Mesenchymal stem cell (in vitro differentiated cells and primary cell): ENCODE measurements around the gene EFHD1.
"Not testable (repeated sequence)": the region's sequence is repeated elsewhere in the genome, so short reads cannot be mapped to it uniquely, and the experiment has no call there.

Experiments
- DNase-seq: peaks from one replicate; pipeline ENCODE4 v3.0.0-alpha.2; 2013
- H2AFZ ChIP-seq: one replicate; pipeline ENCODE4 v1.6.1; 2013; ENCODE audit warnings: low read depth, mild to moderate bottlenecking, control low read depth, inconsistent platforms, low read length, moderate library complexity
- H2AK5ac ChIP-seq: 2 replicates; pipeline ENCODE4 v1.6.1; 2013; ENCODE audit warnings: low read length, moderate library complexity, mild to moderate bottlenecking, inconsistent platforms; ENCODE audit not compliant: severe bottlenecking
- H2BK120ac ChIP-seq: one replicate; pipeline ENCODE4 v1.6.1; 2013; ENCODE audit warnings: low read depth, mild to moderate bottlenecking, inconsistent platforms, low read length, moderate library complexity
- H2BK12ac ChIP-seq, 2 experiments: one replicate each; pipeline ENCODE4 v1.6.1; 2013; ENCODE audit warnings: inconsistent platforms in 2 of 2, low read length in 2 of 2, mild to moderate bottlenecking in 2 of 2, moderate library complexity in 2 of 2, control low read depth in 1 of 2
- H2BK15ac ChIP-seq: one replicate; pipeline ENCODE4 v1.6.1; 2013; ENCODE audit warnings: mild to moderate bottlenecking, low read depth, inconsistent platforms; ENCODE audit not compliant: poor library complexity, severe bottlenecking
- H2BK5ac ChIP-seq: 2 replicates; pipeline ENCODE4 v1.6.1; 2013; ENCODE audit warnings: low read depth, mild to moderate bottlenecking, low read length, control low read depth, inconsistent platforms; ENCODE audit not compliant: poor library complexity, severe bottlenecking
- H3K14ac ChIP-seq, 2 experiments: one replicate each; pipeline ENCODE4 v1.6.1; 2013; ENCODE audit warnings: inconsistent platforms in 2 of 2, low read length in 2 of 2, control low read depth in 1 of 2, mild to moderate bottlenecking in 1 of 2, moderate library complexity in 1 of 2
- H3K18ac ChIP-seq, 2 experiments: one replicate each; pipeline ENCODE4 v1.6.1; 2013; ENCODE audit warnings: inconsistent platforms in 2 of 2, low read length in 2 of 2, control low read depth in 1 of 2, low read depth in 1 of 2, mild to moderate bottlenecking in 1 of 2
- H3K23ac ChIP-seq, 2 experiments: one replicate each; pipeline ENCODE4 v1.6.1; 2013; ENCODE audit warnings: inconsistent platforms in 2 of 2, low read length in 2 of 2, mild to moderate bottlenecking in 2 of 2, moderate library complexity in 2 of 2, control low read depth in 1 of 2
- H3K27ac ChIP-seq: 2 replicates; pipeline ENCODE4 v1.5.1; 2013; ENCODE audit warnings: mild to moderate bottlenecking, moderate library complexity, low read length, control low read depth, inconsistent platforms; ENCODE audit not compliant: poor library complexity, severe bottlenecking
- H3K27me3 ChIP-seq, 2 experiments: 2 replicates each; pipeline versions ENCODE4 v1.6.1 to v1.7.0; 2013; ENCODE audit warnings: low read length in 2 of 2, mild to moderate bottlenecking in 2 of 2, moderate library complexity in 2 of 2, control low read depth in 1 of 2, inconsistent platforms in 1 of 2; ENCODE audit not compliant: control insufficient read depth in 1 of 2, insufficient read depth in 1 of 2
- H3K36me3 ChIP-seq, 2 experiments: 2 replicates each; pipeline versions ENCODE4 v1.6.1 to v1.7.0; 2013; ENCODE audit warnings: low read length in 2 of 2, control low read depth in 1 of 2, inconsistent platforms in 1 of 2, low read depth in 1 of 2, mild to moderate bottlenecking in 1 of 2; ENCODE audit not compliant: insufficient read depth in 2 of 2, control insufficient read depth in 1 of 2
- H3K4ac ChIP-seq, 2 experiments: one replicate each; pipeline ENCODE4 v1.6.1; 2013; ENCODE audit warnings: inconsistent platforms in 2 of 2, low read length in 2 of 2, mild to moderate bottlenecking in 2 of 2, moderate library complexity in 2 of 2, control low read depth in 1 of 2, low read depth in 1 of 2
- H3K4me1 ChIP-seq: 2 replicates; pipeline ENCODE4 v1.6.1; 2013; ENCODE audit warnings: low read depth, low read length, control low read depth; ENCODE audit not compliant: control insufficient read depth, insufficient read depth
- H3K4me2 ChIP-seq: 2 replicates; pipeline ENCODE4 v1.6.1; 2013; ENCODE audit warnings: low read length, mild to moderate bottlenecking, inconsistent platforms; ENCODE audit not compliant: poor library complexity, severe bottlenecking
- H3K4me3 ChIP-seq, 2 experiments: 2 replicates each; pipeline versions ENCODE4 v1.5.1 to v1.7.0; 2013; ENCODE audit warnings: low read length in 2 of 2, mild to moderate bottlenecking in 2 of 2, control low read depth in 1 of 2, low read depth in 1 of 2; ENCODE audit not compliant: insufficient read depth in 1 of 2
- H3K79me1 ChIP-seq: replicated peaks from 2 replicates; pipeline ENCODE4 v1.6.1; 2013; ENCODE audit warnings: mild to moderate bottlenecking, control low read depth, low read length, inconsistent platforms; ENCODE audit not compliant: poor library complexity, severe bottlenecking
- H3K9ac ChIP-seq: 2 replicates; pipeline ENCODE4 v1.7.0; 2013; ENCODE audit warnings: mild to moderate bottlenecking, low read length, moderate library complexity
- H3K9me3 ChIP-seq: 2 replicates; pipeline ENCODE4 v1.7.0; 2013; ENCODE audit warnings: mild to moderate bottlenecking, low read length; ENCODE audit not compliant: control insufficient read depth
- H4K8ac ChIP-seq: one replicate; pipeline ENCODE4 v1.6.1; 2013; ENCODE audit warnings: inconsistent platforms, mild to moderate bottlenecking, low read length, moderate library complexity
- H4K91ac ChIP-seq: one replicate; pipeline ENCODE4 v1.6.1; 2013; ENCODE audit warnings: mild to moderate bottlenecking, low read length, inconsistent platforms
- WGBS: methylation state at CpG from one replicate; pipeline ENCODE4 v1.1.7; 2013; ENCODE audit warnings: mixed read lengths; 5-methylcytosine and 5-hydroxymethylcytosine counted together

EFHD1 gene

DNA sequence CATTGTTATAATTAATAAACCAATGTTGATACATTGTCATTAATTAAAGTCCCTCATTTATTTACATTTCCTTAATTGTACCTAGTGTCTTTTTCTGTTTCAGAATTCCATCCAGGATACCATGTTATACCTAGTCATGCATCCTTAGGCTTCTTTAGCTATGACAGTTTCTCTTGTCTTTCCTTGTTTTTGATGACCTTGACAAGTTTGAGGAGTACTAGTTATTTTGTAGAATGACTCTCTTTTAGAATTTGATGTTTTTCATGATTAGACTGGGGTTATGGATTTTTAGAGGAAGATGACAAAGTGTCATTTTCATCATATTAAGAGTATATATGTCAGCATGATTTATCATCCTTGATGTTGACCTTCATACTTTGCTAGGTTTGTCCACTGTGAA, 80.1 kb downstream of the EFHD1 start:
- Histone ChIP-seq H3K4ac (no peak overlapping the region), H3K18ac (no peak overlapping the region), H3K9ac (no peak overlapping the region), H3K9me3 (no peaks in the 10 kb centered on the region), H3K4me3 (no peak overlapping the region), H2BK12ac (no peak overlapping the region), H2BK120ac (no peak overlapping the region), H3K36me3 (peaks cover 12 to 26% of the 10 kb centered on the region in 2 experiments), H3K23ac (no peak overlapping the region), H2AFZ (no peak overlapping the region), H3K27me3 (no peaks in the 10 kb centered on the region), H3K14ac (no peak overlapping the region), H2AK5ac (no peak overlapping the region), H2BK5ac (no peak overlapping the region), H4K91ac (no peak overlapping the region), H3K79me1 (peaks cover 13% of the 10 kb centered on the region), H3K27ac (no peak overlapping the region), H4K8ac (no peak overlapping the region), H3K4me1 (peaks cover 4% of the 10 kb centered on the region), H3K4me2 (no peak overlapping the region), H2BK15ac (no peak overlapping the region)
- no peak for DNase-seq

- H3K4ac ChIP-seq = no peak overlapping the region
- DNase-seq = no peak
- no peak overlapping the region for H4K8ac ChIP-seq
- H3K9ac ChIP-seq = no peak overlapping the region
- H3K9me3 ChIP-seq = no peaks in the 10 kb centered on the region
- H3K23ac ChIP-seq = no peak overlapping the region
- no peak overlapping the region for H2BK12ac ChIP-seq
- no peak overlapping the region for H3K4me3 ChIP-seq
- H3K27ac ChIP-seq = no peak overlapping the region
- no peak overlapping the region for H3K18ac ChIP-seq
- H3K27me3 ChIP-seq = no peaks in the 10 kb centered on the region
- H2BK15ac ChIP-seq = no peak overlapping the region
- peaks cover 17% of the 10 kb centered on the region for H3K79me1 ChIP-seq
- 85% methylated on average over 2 of the region's 3 CpGs for WGBS
- no peak overlapping the region for H3K14ac ChIP-seq
- H4K91ac ChIP-seq = no peak overlapping the region
- no peak overlapping the region for H2BK120ac ChIP-seq
- H3K36me3 ChIP-seq = peaks cover 8 to 26% of the 10 kb centered on the region in 2 experiments
- no peak overlapping the region for H2BK5ac ChIP-seq
- peaks cover 4% of the 10 kb centered on the region for H3K4me1 ChIP-seq
- H3K4me2 ChIP-seq = no peak overlapping the region
- H2AFZ ChIP-seq = no peak overlapping the region
- H2AK5ac ChIP-seq = no peak overlapping the region
Observed at GRCh38 chr2:232714969-232715368, 81.6 kb downstream of the EFHD1 start.

DNA sequence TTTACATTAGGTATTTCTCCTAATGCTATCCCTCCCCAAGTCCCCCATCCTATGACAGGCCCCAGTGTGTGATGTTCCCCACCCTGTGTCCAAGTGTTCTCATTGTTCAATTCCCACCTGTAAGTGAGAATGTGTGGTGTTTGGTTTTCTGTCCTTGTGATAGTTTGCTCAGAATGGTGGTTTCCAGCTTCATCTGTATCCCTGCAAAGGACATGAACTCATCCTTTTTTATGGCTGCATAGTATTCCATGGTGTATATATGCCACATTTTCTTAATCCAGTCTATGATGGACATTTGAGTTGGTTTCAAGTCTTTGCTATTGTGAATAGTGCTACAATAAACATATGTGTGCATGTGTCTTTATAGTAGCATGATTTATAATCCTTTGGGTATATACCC, 86.7 kb downstream of the EFHD1 start:
- not testable (repeated sequence) for H3K18ac ChIP-seq, H3K4me2 ChIP-seq, H3K4me1 ChIP-seq, H2BK120ac ChIP-seq, H3K23ac ChIP-seq, H3K27ac ChIP-seq, H2BK12ac ChIP-seq, DNase-seq, H2AFZ ChIP-seq, H3K4me3 ChIP-seq, H2BK5ac ChIP-seq, H3K9ac ChIP-seq, H4K8ac ChIP-seq, H3K4ac ChIP-seq, H4K91ac ChIP-seq, H3K14ac ChIP-seq, H3K27me3 ChIP-seq, H2BK15ac ChIP-seq, H3K9me3 ChIP-seq, H2AK5ac ChIP-seq
- peaks cover 29% of the 10 kb centered on the region for H3K79me1 ChIP-seq
- peaks cover 12 to 30% of the 10 kb centered on the region in 2 experiments for H3K36me3 ChIP-seq

GRCh38 chr2:232721261-232721660, 87.9 kb downstream of the EFHD1 start:
- Histone ChIP-seq H2AK5ac (no peak overlapping the region), H2BK120ac (no peak overlapping the region), H2BK15ac (no peak overlapping the region), H3K27me3 (no peaks in the 10 kb centered on the region), H4K8ac (no peak overlapping the region), H3K18ac (no peak overlapping the region), H3K36me3 (peaks cover 16 to 40% of the 10 kb centered on the region in 2 experiments), H3K4me2 (no peak overlapping the region), H3K79me1 (peaks cover 29% of the 10 kb centered on the region), H3K9ac (no peak overlapping the region), H3K4me1 (peaks cover 4% of the 10 kb centered on the region), H2AFZ (no peak overlapping the region), H2BK12ac (no peak overlapping the region), H3K23ac (no peak overlapping the region), H3K27ac (no peak overlapping the region), H3K4me3 (no peak overlapping the region), H3K9me3 (no peaks in the 10 kb centered on the region), H3K4ac (no peak overlapping the region), H3K14ac (no peak overlapping the region), H4K91ac (no peak overlapping the region), H2BK5ac (no peak overlapping the region)
- WGBS = 100% methylated on average over 1 of the region's 2 CpGs
- DNase-seq = no peak
